Liver (tissue), 3 donors: ENCODE data around the gene IFIH1.

Source experiments
- CTCF ChIP-seq: fragments of 150-350 bp; IDR thresholded peaks from 2 replicates; pipeline ENCODE4 v1.5.1; 2017; ENCODE audit warnings: improper control_type of control experiment, low read depth, low read length; ENCODE audit not compliant: missing input control
- FOXA1 ChIP-seq: IDR thresholded peaks from 2 replicates; pipeline ENCODE4 v1.6.1; 2016; ENCODE audit warnings: antibody characterized with exemption
- TAF1 ChIP-seq: conservative IDR thresholded peaks from 2 replicates; pipeline ENCODE4 v1.6.1; 2016; ENCODE audit warnings: antibody characterized with exemption, mild to moderate bottlenecking
- ZBTB33 ChIP-seq: IDR thresholded peaks from 2 replicates; pipeline ENCODE4 v1.6.1; 2016; ENCODE audit warnings: antibody characterized with exemption
- donor health status: healthy.
- donor health status: healthy.

DNA sequence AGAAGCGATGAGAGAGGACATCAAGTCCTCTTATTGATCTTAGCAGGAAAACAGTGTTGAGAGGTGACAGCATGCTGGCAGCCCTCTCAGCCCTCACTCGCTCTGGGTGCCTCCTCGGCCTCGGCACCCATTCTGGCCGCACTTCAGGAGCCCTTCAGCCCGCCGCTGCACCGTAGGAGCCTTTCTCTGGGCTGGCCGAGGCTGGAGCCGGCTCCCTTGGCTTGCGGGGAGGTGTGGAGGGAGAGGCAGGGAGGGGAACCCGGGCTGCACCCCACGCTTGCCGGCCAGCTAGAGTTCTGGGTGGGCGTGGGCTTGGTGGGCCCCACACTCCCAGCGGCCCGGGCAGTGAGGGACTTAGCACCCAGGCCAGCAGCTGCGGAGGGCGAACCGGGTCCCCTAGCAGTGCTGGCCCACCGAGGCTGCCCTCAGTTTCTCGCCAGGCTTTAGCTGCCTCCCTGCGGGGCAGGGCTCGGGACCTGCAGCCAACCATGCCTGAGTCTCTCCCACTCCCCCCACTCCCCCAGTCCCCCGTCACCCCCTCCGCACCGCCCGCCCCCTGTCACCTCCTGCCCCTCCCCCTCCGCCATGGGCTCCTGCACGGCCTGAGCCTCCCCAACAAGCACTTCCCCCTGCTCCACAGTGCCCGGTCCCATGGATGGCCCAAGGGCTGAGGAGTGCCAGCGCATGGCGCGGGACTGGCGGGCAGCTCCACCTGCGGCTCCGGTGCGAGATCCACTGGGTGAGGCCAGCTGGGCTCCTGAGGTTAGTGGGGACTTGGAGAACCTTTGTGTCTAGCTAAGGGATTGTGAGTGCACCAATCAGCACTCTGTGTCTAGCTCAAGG, 83.6 kb downstream of the IFIH1 start:
- TF ChIP-seq CTCF (no peak), ZBTB33 (no peak), FOXA1 (no peak), TAF1 (no peak)
